GM19238 (cell line): Measurements from ENCODE around the gene TRAF3IP3.

Source experiments
- DNase-seq: peaks from one replicate; pipeline ENCODE4 v3.0.0; 2011; ENCODE audit warnings: low spot score; ENCODE audit not compliant: insufficient read length

The TRAF3IP3 gene

GRCh38 chr1:209736490-209737117 is 19.2 kb upstream of the TRAF3IP3 start:
- DNase-seq, result no peak

DNA sequence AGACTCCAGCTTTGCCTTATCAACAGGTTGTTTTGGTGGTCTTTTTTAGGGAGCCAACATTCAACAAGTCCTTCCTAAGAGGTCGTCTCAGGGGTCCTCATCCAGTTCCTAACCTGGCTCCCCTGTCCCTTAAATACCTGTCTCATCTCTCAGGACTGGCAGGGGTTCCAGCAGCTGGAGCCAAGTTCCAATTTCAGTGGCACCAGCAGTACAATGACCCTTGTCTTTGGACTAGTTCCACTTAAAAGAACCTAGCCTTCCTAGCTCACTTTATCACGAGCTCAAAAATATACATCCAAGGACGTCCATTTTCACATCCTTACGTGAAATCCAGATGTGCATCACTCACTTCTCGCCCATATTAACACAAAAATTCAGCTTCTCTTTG is 18.7 kb upstream of the TRAF3IP3 start:
- no peak for DNase-seq

DNA sequence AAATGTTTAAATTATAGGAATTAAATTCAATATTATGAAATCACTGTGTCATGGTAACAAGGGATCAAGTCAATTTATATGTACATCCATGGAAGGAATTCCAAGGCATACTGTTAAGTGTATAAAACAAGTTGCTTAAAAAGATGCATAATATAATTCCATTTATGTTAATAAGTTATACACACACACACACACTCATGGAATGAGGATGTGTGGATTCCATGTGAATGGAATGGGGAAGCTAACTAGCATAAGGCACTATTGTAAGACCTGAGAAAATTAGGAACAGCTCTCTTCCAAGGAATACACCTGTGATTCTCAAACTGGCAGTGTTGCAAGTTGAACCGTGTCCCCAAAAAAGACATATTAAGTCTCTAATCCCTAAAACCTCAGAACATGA is 17.6 kb upstream of the TRAF3IP3 start:
- no peak for DNase-seq

GRCh38 chr1:209741193-209741592 is 14.7 kb upstream of the TRAF3IP3 start:
- DNase-seq, result no peak

DNA sequence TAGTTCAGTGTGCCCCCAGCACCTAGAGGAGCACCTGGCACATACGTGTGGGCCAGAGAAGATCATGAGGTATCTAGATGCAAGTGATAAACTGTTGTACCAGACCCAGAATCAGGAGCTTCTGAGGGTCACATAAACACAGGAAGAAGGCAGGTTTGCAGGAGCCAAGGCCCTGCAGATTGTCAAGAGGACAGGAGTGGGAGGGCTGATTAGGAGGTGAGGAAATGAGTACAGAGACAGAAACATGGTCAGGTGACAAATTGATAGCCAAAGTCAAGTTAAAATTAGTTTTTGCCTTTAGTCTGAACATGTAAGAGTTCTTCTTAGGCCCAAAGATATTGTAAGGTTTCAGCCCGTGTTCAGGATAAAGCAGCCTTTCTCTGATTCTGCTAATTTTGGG is 14.0 kb upstream of the TRAF3IP3 start:
- DNase-seq, result no peak

DNA sequence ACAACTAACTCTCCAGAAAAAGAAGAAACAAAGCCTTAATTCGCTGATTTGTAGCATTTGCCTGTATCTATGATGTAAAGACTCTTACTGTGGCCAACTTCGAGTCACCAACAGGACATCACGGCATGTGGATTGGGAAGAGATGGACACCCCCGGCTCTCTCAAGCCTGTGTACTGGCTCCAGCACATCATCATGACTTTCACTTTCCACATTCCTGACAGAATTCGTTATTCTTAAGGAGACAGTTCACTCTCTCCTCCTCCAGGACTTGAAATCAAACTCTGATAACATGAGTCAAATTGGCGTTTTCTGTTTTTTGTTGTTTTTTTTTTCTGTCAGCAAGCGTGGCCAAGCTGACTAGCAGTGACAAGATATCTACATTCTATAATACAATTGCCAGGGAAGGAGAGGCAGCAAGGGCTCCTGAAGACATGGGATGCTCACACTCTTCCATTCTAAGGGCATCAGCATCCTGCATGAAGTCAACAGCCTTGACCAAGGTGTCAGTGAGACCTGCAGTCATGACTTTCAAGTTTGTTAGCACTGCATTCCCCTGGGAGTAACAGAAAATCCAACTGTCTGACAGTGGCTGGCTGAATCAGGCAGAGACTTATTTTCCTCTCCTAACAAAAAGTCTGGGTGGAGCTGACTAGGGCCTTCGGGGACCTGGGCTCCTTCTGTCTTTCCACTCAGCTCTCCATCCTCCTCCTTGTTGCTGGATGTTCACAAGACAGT is 13.3 kb upstream of the TRAF3IP3 start:
- DNase-seq, result no peak

- DNase-seq, result no peak
Measured at GRCh38 chr1:209743145-209743482, 12.7 kb upstream of the TRAF3IP3 start.

GRCh38 chr1:209746451-209747165 is 9.2 kb upstream of the TRAF3IP3 start:
- no peak for DNase-seq

DNA sequence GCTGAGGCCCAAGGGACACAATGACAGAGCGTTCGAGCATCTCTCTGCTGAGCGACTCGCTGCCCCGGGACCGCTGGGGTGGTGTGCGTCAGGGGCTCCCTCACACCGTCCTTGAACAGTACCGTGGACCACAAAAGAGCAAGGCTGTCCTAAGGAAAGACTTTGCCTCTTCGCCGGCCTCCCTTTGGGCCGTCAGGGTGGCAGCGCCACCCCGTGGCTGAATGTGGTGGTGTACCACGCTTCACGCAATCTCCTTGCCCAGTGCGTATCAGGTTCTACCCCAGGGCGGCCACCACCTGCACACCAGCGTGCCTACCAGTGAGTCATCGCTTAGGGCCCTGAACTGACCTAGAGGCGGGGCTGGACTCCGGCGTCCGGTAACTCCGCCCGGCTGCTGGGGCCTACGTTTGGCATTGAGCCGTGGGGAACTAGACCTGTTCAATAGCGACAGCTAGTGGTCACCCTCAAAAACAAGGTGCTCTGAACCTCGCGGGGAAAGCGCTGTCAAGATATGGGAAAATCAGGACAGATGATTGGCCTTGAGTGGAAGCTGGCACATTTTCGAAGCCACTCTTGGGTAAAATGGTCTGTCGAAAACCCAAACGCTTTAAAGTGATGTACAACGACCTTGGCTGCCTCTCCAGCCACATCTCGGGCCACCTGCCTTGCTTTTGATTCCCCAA is 8.1 kb upstream of the TRAF3IP3 start:
- DNase-seq, result peak; percentile 61

- DNase-seq, result no peak
Measured at GRCh38 chr1:209748620-209749019, 7.2 kb upstream of the TRAF3IP3 start.

- DNase-seq, result no peak
Measured at GRCh38 chr1:209749205-209749604, 6.6 kb upstream of the TRAF3IP3 start.

- no peak for DNase-seq
Measured at GRCh38 chr1:209749670-209750323, 6.1 kb upstream of the TRAF3IP3 start.

DNA sequence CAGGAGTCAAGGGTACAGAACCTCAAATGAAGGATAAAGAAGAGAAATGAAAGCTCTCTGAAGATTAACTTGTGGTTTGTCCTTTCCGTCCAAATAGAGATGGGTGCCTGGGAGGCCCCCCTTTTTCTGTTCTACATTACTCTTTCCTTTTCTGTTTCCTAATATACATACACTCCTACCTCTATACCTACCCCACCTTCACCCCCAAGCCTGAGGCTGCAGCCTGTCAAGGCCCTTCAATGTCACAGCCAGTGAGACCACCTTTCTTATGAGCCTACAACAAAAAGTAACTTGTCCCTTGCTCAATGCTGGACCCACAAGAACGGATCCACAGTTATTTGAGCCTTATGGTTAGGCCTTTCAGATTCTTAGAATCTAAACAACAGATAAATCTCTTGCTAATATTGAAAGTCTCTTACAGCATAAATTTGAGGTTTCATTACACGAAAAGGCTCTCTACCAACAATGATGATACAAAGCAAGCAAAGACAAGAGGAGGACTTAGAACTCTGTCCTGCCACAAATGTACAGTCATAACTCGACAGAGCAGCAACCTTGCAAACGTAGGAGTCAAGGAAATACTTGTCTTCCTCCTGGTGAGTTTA is 4.1 kb upstream of the TRAF3IP3 start:
- no peak for DNase-seq

GRCh38 chr1:209752890-209753289 is 3.0 kb upstream of the TRAF3IP3 start:
- DNase-seq, result no peak

- DNase-seq, result no peak
Measured at GRCh38 chr1:209755256-209755655, 597 bp upstream of the TRAF3IP3 start.

GRCh38 chr1:209756615-209757445 is 977 bp downstream of the TRAF3IP3 start:
- no peak for DNase-seq

DNA sequence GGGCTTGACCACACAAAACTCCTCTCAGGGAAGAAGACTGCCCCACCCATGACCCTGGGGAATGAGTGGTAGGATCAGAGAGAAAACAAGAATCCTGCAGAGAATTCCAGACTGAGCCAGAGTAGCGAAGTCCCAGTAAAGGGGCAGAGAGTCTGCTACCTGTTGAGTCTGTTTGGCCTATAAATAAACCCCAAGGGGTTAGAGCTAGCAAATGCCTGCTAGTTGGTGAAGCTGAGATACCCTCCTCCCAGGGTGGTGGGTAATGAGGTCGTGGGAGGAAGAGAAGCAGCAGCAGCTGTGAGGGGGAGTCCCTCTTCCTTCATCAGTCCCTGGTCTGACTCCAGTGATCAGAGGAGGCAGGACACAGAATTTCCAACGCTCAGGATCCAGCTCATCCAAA is 2.5 kb downstream of the TRAF3IP3 start:
- no peak for DNase-seq

- no peak for DNase-seq
Measured at GRCh38 chr1:209759829-209760359, 4.0 kb downstream of the TRAF3IP3 start.

DNA sequence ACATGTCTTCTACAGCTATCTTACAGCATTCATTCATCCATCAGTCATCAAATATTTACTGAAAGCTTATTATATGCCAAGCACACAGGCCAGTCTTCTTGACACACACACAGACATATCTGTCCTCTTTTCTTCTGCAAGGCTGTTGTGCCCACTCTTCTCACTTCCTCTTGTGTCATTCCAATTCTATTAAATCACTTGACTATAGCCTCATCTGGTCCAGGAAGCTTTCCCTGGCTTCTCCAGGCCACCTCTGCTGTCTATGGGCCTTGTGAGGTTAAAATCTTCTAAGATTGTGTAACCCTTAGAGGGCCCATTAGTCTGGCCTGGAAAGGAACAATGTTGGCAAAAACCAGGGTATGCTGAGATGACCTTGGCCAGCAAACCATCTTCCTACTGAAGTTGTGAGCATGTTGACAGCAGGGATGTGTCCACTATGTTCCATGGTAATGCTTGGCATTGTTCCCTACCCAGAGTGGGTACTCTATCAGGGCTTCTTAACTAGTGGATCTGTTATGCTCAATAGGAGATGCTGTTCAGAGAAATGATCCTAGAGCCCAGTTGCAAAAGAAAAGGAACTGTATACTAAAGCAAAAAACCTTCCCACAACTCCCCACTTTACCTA is 5.3 kb downstream of the TRAF3IP3 start:
- no peak for DNase-seq

GRCh38 chr1:209766051-209766450 is 10.2 kb downstream of the TRAF3IP3 start:
- no peak for DNase-seq
